ENCODE results near the gene OTOL1.
"Not testable (repeated sequence)": the region's sequence is repeated elsewhere in the genome, so short reads cannot be mapped to it uniquely, and the experiment has no call there.

OTOL1 gene

DNA sequence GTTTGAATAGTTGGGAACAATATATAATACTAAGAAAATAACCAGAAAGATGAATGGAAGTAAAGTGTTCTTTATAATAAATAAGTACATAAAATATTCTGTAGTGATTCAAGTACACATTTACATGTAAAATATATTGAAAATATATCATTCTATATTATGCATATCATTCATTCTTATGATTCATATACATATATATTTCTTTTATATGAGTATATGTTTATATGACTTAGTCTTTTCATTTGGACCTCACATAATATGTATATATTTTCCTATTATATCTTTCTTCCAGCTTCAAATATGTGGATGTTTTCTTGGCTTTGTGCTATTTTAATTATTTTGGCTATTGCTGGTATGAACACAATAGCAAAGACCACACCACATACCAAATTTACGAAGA is at the start of gene OTOL1:
TSS of gene OTOL1 (plus strand) at position 301 of the 400 bp plus-strand sequence. CDS start at position 301, 0 bp downstream.
- Mint-ChIP-seq H3K9me3 (peaks cover 8% of the 10 kb centered on the region), H3K27ac (no peak within 1 kb of the TSS), H3K27me3 (ENCODE audit: low read depth) (no peaks in the 10 kb centered on the region), H3K4me1 (ENCODE audit: low read depth) (no peaks in the 10 kb centered on the region), H3K36me3 (ENCODE audit: low read depth) (no peaks in the 10 kb centered on the region), H3K4me3 (no peak within 1 kb of the TSS)

DNA sequence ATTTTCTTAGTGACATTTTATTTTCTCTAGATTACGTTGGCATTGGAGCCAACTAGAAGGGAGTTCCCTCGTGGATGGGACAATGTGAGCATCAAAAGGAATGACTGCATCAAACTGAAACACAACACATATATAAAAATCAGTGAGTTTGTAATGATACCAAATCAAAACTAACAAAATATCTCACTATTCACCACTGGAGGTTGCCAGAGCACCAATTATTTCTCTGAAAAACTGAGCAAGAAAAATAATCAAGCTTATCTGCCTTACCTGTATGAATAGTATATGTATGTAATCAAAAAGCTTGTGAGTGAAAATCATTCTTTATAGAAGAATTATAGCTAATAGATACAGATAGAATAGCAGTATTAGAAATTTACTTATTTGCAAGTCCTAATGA is 46.8 kb upstream of the OTOL1 start:
- Mint-ChIP-seq H3K27me3 (ENCODE audit: low read depth) (no peaks in the 10 kb centered on the region), H3K27ac (no peak overlapping the region), H3K36me3 (ENCODE audit: low read depth) (no peaks in the 10 kb centered on the region), H3K4me3 (no peak overlapping the region), H3K9me3 (no peaks in the 10 kb centered on the region), H3K4me1 (ENCODE audit: low read depth) (no peaks in the 10 kb centered on the region)

DNA sequence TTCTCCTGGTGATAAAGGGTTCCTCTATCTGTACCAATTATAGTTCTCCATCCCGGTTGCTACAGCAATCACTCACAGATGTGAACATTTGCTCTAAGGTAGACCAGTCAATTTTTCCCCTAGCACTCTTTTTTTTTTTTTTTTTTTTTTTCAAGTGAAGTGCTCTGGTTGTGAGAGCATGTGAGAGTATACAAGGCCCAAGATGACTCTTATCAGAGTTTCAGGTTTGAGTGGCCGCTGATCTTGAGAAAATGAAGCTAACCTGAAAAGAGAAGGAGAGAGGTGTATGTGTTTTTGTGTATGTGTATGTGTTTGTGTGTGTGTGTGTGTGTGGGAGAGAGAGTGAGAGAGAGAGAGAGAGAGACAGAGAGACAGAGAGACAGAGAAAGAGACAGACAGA is 44.4 kb upstream of the OTOL1 start:
- Mint-ChIP-seq H3K4me3 (no peak overlapping the region), H3K27ac (no peak overlapping the region), H3K4me1 (ENCODE audit: low read depth) (no peaks in the 10 kb centered on the region), H3K9me3 (no peaks in the 10 kb centered on the region), H3K36me3 (ENCODE audit: low read depth) (no peaks in the 10 kb centered on the region), H3K27me3 (ENCODE audit: low read depth) (no peaks in the 10 kb centered on the region)

DNA sequence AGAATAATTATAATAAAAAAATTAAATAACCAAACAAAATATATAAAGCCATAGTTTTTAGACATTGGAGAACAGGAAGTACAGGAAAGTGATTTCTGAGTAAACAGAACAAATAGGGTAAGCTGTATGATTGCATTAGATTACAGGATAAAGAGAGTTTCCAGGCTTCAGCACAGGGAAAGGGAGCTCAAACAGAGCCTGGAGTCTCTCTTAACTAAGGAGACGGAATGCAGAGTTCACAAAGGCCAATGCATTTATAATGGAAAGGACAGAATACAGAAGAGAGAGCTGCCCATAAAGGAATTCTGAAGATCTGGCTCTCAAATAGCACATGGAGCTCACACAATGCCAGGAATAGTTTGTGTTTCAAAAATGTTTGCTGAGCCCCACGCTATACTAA is 42.0 kb upstream of the OTOL1 start:
- H3K27ac Mint-ChIP-seq, result no peak overlapping the region
- no peaks in the 10 kb centered on the region for H3K36me3 Mint-ChIP-seq (ENCODE audit: low read depth)
- H3K27me3 Mint-ChIP-seq (ENCODE audit: low read depth), result no peaks in the 10 kb centered on the region
- no peaks in the 10 kb centered on the region for H3K4me1 Mint-ChIP-seq (ENCODE audit: low read depth)
- no peak overlapping the region for H3K4me3 Mint-ChIP-seq
- no peaks in the 10 kb centered on the region for H3K9me3 Mint-ChIP-seq

DNA sequence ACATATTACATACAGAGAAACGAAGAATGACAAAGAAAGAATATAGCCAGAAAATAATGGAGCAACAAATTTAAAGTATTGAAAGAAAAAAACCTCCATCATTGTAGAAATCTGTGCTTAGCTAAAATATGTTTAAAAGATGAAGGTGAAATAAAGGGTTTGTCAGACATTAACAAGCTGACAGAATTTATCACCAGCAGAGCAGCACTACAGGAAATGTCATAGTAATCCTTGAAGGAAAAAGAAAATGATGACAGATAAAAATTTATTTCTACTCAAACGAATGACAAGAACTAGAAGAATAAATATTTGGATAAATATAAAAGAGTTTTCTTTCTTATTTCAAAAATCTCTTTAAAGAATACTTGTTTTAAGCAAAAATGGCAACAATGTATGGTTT is 40.6 kb upstream of the OTOL1 start:
- H3K36me3 Mint-ChIP-seq (ENCODE audit: low read depth), result no peaks in the 10 kb centered on the region
- no peak overlapping the region for H3K4me3 Mint-ChIP-seq
- H3K9me3 Mint-ChIP-seq, result no peaks in the 10 kb centered on the region
- H3K27ac Mint-ChIP-seq, result no peak overlapping the region
- H3K4me1 Mint-ChIP-seq (ENCODE audit: low read depth), result no peaks in the 10 kb centered on the region
- H3K27me3 Mint-ChIP-seq (ENCODE audit: low read depth), result no peaks in the 10 kb centered on the region

DNA sequence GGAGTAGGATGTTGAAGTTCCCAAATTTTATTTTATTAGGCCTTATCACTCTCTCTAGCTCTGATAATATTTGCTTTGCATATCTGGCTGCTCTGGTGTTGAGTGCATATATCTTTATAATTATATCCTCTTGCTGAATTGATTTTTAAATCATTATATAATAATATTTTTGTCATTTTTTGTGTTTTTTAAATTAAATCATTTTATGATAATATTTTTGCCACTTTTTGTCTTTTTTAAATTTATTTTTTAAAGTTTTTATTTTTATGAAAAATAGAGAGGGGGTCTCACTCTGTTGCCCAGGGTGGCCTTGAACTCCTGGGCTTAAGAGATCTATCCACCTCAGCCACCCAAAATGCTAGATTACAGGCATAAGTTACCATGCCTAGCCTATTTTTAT is 34.5 kb upstream of the OTOL1 start:
- H3K27ac Mint-ChIP-seq, result no peak overlapping the region
- peaks cover 5% of the 10 kb centered on the region for H3K9me3 Mint-ChIP-seq
- H3K36me3 Mint-ChIP-seq (ENCODE audit: low read depth), result no peaks in the 10 kb centered on the region
- no peaks in the 10 kb centered on the region for H3K27me3 Mint-ChIP-seq (ENCODE audit: low read depth)
- no peak overlapping the region for H3K4me3 Mint-ChIP-seq
- no peaks in the 10 kb centered on the region for H3K4me1 Mint-ChIP-seq (ENCODE audit: low read depth)

DNA sequence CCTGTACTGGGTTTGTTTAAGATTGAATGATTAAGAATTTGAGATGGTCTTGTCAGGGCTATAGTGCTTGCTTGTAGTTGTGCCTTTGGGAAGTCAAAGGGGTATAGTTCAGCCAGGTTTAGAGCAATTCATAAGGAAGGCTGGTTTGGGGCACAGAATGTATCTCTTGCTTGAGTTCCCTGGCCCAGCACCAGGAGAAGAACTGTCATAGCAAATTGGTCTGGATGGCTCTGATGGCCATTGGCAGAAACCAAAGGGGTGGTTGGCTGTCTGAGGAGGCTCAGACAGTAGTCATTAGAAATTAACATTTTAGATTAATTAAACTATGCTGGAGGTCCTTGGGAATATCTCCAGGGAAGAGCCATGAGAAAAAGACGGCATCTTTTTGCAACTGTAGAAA is 25.4 kb upstream of the OTOL1 start:
- H3K27ac Mint-ChIP-seq, result no peak overlapping the region

DNA sequence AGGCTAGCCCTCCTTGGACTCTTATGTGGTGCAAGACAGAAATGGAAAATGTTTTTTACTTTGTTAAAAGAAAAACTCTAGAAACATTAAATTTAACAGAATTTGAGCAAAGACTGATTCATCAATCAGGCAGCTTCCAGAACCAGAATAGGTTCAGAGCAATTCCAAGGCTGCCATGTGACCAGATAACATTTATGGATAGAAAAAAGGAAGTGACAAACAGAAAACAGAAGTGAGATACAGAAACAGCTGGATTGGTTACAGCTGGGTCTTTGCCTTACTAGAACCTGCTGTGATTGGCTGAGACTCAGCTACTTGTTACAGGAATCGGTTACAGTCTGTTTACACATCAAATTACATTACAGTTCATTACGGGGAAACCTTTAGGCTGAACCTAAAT is 22.5 kb upstream of the OTOL1 start:
- Mint-ChIP-seq H3K27me3 (ENCODE audit: low read depth) (no peaks in the 10 kb centered on the region), H3K27ac (no peak overlapping the region), H3K4me3 (no peak overlapping the region), H3K9me3 (no peaks in the 10 kb centered on the region), H3K4me1 (ENCODE audit: low read depth) (no peaks in the 10 kb centered on the region), H3K36me3 (ENCODE audit: low read depth) (no peaks in the 10 kb centered on the region)

More for the DNA sequence above, 25.4 kb upstream of the OTOL1 start:
- Mint-ChIP-seq H3K9me3 (no peaks in the 10 kb centered on the region), H3K36me3 (ENCODE audit: low read depth) (no peaks in the 10 kb centered on the region), H3K27me3 (ENCODE audit: low read depth) (no peaks in the 10 kb centered on the region), H3K4me1 (ENCODE audit: low read depth) (no peaks in the 10 kb centered on the region), H3K4me3 (no peak overlapping the region)

DNA sequence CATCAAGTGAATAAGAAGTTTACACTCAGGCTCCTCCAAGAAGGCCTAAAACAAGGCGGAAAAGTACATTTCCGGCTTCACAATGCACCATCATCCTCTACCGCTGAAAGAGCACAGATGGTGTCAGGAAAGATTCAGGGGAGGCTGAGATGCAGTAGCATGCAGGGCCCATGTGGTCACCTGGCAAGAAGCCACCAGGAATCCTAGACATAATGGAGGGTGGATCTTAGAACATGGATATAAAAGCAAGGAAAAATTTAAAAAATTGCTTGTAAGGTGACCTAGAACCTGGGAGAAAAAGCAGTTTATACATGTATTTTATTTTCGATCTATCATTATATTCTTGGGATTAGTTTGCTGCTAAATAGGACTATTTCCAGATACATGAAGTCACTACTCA is 21.9 kb upstream of the OTOL1 start:
- Mint-ChIP-seq H3K36me3 (ENCODE audit: low read depth) (no peaks in the 10 kb centered on the region), H3K4me3 (no peak overlapping the region), H3K27me3 (ENCODE audit: low read depth) (no peaks in the 10 kb centered on the region), H3K9me3 (no peaks in the 10 kb centered on the region), H3K4me1 (ENCODE audit: low read depth) (no peaks in the 10 kb centered on the region), H3K27ac (no peak overlapping the region)

DNA sequence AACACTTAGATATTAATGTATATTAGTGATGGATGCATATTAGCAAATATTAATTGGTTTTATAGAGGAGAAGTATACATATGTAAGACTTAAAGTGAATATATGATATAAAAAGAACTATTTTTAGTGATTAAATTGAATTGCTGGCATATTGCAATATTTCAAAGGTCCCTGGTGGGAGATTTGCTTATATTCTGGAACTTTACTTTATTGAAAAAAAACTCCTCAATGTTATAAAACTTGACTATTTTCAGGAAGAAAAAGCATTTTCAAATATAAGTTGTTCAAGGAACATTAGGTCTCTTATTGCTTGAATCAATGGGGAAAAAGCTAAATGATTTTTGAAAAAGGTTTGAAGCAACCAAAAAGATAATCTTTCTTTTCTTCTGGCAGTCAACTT is 21.4 kb upstream of the OTOL1 start:
- H3K4me3 Mint-ChIP-seq, result no peak overlapping the region
- H3K27ac Mint-ChIP-seq, result no peak overlapping the region
- H3K36me3 Mint-ChIP-seq (ENCODE audit: low read depth), result no peaks in the 10 kb centered on the region
- no peaks in the 10 kb centered on the region for H3K27me3 Mint-ChIP-seq (ENCODE audit: low read depth)
- no peaks in the 10 kb centered on the region for H3K9me3 Mint-ChIP-seq
- no peaks in the 10 kb centered on the region for H3K4me1 Mint-ChIP-seq (ENCODE audit: low read depth)

DNA sequence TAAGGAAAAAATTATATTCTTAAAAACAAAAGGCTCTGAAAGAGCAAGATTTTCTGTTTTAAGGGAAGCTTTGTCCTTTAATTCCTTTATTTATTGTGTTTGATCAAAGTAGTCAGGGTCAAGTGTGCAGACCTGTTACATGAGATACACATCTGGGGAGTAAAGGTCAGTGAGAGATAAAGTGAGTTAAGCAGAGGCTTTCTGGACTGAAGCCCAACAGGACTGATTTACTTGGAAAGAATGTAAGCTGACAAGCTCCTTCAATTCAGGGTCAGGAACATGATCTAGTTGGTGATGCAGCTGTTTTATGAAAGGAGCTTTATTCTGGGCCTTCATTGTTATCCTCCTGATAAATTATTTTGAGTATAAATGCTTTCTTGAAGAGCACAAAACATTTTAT is 20.7 kb upstream of the OTOL1 start:
- no peaks in the 10 kb centered on the region for H3K27me3 Mint-ChIP-seq (ENCODE audit: low read depth)
- H3K27ac Mint-ChIP-seq, result no peak overlapping the region
- no peaks in the 10 kb centered on the region for H3K9me3 Mint-ChIP-seq
- no peak overlapping the region for H3K4me3 Mint-ChIP-seq
- no peaks in the 10 kb centered on the region for H3K4me1 Mint-ChIP-seq (ENCODE audit: low read depth)
- H3K36me3 Mint-ChIP-seq (ENCODE audit: low read depth), result no peaks in the 10 kb centered on the region

DNA sequence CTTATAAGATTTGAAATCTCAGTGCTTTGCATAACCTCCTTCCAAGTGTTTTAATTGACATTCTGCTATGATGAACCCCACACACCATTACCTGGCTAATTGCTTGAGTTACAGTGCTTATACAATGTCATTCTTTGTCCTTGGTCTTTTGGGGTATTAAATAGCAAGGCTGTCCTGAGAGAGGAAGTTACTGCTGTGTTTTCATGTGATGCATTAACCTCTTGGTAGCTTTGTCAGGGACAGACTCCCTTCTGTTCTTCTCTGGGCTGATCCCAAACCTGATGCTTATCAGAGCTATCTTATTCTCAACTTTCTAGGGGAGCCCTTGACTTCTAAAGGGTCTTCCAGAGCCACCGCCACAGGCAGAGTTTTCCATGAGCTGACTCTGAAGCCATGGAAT is 12.4 kb upstream of the OTOL1 start:
- no peak overlapping the region for H3K27ac Mint-ChIP-seq

DNA sequence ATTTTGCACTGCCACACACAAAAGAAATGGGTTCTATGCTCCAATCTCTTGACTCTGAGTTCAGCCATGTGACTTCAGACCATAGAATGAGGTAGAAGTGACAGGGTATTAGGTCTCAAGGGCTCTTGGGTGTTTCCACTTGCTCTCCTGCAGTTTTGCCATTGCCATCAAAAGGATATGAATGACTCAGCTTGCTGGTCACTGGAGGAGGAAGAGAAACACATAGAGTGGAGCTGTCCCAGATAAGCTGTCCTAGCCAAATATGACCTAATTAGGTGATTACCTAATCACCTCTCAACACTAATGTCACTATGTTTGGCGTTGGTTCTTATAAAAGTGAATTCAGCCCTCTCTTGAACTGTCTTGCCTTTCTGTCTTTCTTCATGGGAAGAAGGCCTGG is 8.3 kb upstream of the OTOL1 start:
- H3K27ac Mint-ChIP-seq; H3K4me1 Mint-ChIP-seq (ENCODE audit: low read depth); H3K4me3 Mint-ChIP-seq; H3K36me3 Mint-ChIP-seq (ENCODE audit: low read depth); H3K9me3 Mint-ChIP-seq: not testable (repeated sequence)
- peaks cover 12% of the 10 kb centered on the region for H3K27me3 Mint-ChIP-seq (ENCODE audit: low read depth)

More for the DNA sequence above, 12.4 kb upstream of the OTOL1 start:
- Mint-ChIP-seq H3K27me3 (ENCODE audit: low read depth) (peaks cover 11% of the 10 kb centered on the region), H3K4me3 (no peak overlapping the region), H3K4me1 (ENCODE audit: low read depth) (no peaks in the 10 kb centered on the region), H3K9me3 (no peaks in the 10 kb centered on the region), H3K36me3 (ENCODE audit: low read depth) (no peaks in the 10 kb centered on the region)

DNA sequence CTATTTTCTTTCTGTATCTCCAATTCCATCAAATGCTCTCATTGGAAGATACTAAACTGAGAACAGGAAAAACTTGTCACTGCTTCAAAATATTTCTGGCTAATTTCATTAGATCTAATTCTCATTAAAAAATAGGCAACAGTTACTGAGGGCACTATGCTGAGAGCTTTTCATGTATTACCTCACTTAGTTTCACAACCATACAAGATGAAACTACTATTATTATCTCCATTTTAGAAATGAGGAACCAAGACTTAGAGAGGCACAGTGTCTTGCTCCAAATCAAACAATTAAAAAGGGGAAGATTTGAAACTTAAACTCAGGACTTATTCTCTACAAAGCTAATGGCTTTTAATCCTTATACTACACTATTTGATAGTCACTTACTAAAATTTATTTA is 7.2 kb upstream of the OTOL1 start:
- Mint-ChIP-seq H3K27ac (no peak overlapping the region), H3K27me3 (ENCODE audit: low read depth) (peaks cover 12% of the 10 kb centered on the region), H3K4me1 (ENCODE audit: low read depth) (no peaks in the 10 kb centered on the region), H3K4me3 (no peak overlapping the region), H3K36me3 (ENCODE audit: low read depth) (no peaks in the 10 kb centered on the region), H3K9me3 (peaks cover 3% of the 10 kb centered on the region)

DNA sequence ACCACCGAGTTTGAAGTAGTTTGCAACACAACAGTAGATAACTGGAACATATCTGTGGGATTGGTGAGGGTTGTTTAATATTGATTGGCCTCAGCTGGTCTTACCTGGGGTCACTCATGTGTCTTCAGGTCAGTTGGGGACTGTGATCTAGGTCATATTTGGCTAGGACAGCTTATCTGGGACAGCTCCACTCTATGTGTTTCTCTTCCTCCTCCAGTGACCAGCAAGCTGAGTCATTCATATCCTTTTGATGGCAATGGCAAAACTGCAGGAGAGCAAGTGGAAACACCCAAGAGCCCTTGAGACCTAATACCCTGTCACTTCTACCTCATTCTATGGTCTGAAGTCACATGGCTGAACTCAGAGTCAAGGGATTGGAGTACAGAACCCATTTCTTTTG is 5.8 kb upstream of the OTOL1 start:
- H3K4me3 Mint-ChIP-seq; H3K4me1 Mint-ChIP-seq (ENCODE audit: low read depth); H3K27ac Mint-ChIP-seq; H3K36me3 Mint-ChIP-seq (ENCODE audit: low read depth); H3K9me3 Mint-ChIP-seq: not testable (repeated sequence)
- H3K27me3 Mint-ChIP-seq (ENCODE audit: low read depth), result peaks cover 12% of the 10 kb centered on the region

DNA sequence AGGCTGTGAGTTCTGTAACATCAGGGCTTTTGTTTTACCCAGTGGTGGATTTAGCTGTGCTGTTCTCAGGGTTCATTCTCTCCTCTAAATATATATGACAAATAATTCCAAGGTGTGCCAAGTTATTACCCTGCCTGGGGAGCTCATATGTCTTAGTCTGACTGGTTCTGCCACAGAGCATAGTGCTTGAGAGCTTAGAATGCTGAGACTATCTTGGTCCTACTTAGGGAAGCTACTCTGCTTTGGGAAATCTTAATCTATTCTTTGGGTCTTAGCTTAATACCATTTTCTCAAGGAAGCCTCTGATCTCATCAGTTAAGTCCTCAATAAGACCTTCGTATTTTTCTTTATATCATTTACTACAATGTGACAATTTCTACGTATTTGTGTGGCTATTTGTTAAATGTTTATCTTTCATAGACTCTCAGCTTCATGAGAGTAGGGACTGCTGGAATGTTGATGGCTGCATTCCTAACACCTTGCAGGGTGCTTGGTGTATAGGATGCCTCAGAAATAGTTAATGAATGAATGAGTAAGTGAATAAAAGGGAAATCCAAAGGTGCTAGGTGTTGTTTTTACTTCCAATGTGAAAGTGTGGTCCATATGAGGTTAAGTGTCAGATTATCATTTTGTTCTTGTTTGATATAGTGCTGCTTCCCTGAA is 1.8 kb downstream of the OTOL1 start:
- no peaks in the 10 kb centered on the region for H3K27me3 Mint-ChIP-seq (ENCODE audit: low read depth)
- no peaks in the 10 kb centered on the region for H3K36me3 Mint-ChIP-seq (ENCODE audit: low read depth)
- H3K4me3 Mint-ChIP-seq, result no peak overlapping the region
- no peaks in the 10 kb centered on the region for H3K4me1 Mint-ChIP-seq (ENCODE audit: low read depth)
- no peak overlapping the region for H3K27ac Mint-ChIP-seq
- H3K9me3 Mint-ChIP-seq, result peaks cover 8% of the 10 kb centered on the region

Data from T-helper 1 cell treated with Interleukin-12 subunit alpha and Interleukin-12 subunit beta and Interleukin-4 antibody, amounts not matched to agents 30 μg/mL and 1 μg/mL, for 36 hours (primary cell).